ENCODE results near the gene LYRM2.

The LYRM2 gene, protein sequence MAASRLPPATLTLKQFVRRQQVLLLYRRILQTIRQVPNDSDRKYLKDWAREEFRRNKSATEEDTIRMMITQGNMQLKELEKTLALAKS

DNA sequence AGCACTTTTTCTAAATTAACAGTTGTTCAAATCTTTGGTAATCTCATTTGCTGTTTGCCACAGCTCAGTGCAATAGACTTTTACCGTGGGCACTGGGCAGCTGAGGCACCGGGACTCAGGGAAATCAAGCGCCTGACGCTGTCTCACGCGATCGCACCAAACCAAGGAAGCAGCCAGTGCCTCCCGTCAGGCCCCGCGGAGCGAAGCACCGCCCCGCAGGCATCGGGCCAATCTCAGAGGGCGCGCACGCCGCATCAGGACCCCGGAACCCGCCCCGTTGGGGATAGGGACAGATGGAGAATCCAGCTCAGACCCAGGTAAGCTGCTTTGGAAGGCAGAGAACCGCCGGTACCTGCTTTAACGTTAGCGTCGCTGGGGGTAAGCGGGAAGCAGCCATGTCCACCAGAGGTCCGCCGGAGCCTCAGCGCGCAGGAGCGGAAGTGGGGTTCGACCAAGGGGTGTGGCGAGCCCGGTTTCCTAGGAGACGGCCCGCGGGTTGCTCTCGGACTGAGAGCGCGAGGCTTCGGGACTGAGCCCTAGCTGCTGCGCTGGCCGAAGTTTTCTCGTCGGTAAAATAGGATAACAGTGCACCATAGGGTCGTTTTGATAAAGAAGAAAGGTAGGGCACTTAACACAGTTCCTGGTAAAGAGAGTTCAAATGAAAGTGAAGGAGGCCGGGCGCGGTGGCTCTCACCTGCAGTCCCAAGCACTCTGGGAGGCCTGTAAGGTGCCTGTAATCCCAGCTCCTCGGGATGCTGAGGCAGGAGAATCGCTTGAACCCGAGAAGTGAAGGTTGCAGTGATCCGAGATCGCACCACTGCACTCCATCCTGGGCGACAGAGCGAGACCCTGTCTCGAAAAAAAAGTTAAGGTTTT, at the start of gene LYRM2:
LYRM2 (minus strand) TSS at position 428 of the 876 bp plus-strand sequence; CDS start at position 397, 31 bp downstream.
- Histone ChIP-seq H3K27me3 (ENCODE audit: insufficient read depth, low read depth) (no peaks in the 10 kb centered on the region), H3K79me2 (ENCODE audit: insufficient read depth, low read depth) (no peaks in the 10 kb centered on the region), H4K20me1 (ENCODE audit: insufficient read depth) (no peaks in the 10 kb centered on the region), H3K36me3 (ENCODE audit: insufficient read depth) (no peaks in the 10 kb centered on the region), H3K4me3 (IDR thresholded peaks at IDR 0.05; ENCODE audit: insufficient read depth, low read depth, low read length) (no peak within 1 kb of the TSS), H3K4me2 (peak within 1 kb of the TSS; percentile 93), H3K4me1 (ENCODE audit: low read depth, poor library complexity, severe bottlenecking) (peaks cover 7% of the 10 kb centered on the region), H2AFZ (ENCODE audit: low read depth) (peak within 1 kb of the TSS; percentile 66), H3K27ac (peak within 1 kb of the TSS; percentile 72), H3K9ac (peak within 1 kb of the TSS; percentile 55)
- TF ChIP-seq, protein P1, sequence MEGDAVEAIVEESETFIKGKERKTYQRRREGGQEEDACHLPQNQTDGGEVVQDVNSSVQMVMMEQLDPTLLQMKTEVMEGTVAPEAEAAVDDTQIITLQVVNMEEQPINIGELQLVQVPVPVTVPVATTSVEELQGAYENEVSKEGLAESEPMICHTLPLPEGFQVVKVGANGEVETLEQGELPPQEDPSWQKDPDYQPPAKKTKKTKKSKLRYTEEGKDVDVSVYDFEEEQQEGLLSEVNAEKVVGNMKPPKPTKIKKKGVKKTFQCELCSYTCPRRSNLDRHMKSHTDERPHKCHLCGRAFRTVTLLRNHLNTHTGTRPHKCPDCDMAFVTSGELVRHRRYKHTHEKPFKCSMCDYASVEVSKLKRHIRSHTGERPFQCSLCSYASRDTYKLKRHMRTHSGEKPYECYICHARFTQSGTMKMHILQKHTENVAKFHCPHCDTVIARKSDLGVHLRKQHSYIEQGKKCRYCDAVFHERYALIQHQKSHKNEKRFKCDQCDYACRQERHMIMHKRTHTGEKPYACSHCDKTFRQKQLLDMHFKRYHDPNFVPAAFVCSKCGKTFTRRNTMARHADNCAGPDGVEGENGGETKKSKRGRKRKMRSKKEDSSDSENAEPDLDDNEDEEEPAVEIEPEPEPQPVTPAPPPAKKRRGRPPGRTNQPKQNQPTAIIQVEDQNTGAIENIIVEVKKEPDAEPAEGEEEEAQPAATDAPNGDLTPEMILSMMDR (conservative IDR thresholded peaks at IDR 0.05; ENCODE audit: low read depth, low read length): no peak

DNA sequence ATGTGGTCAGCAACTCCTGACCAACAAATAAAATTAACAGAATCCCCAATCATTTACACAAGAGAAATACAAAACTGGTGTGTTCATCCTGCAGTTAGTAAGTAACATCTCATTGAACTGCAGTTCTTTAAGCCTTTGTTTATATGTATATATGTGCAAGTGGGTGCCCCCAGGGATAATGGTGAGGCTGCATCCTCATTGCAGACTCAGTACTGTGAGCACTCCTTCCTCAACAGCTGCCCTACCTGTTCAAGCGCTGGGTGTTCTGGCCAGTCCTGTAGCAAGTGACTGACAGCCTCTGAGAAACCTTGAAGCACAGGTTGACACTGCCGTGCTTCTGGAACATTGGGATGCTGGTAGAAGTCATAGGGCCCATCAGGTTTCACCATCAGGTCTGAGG, 49.8 kb upstream of the LYRM2 start:
- Histone ChIP-seq H3K79me2 (ENCODE audit: insufficient read depth, low read depth) (no peaks in the 10 kb centered on the region), H3K9ac (no peak overlapping the region), H3K4me3 (IDR thresholded peaks at IDR 0.05; ENCODE audit: insufficient read depth, low read depth, low read length) (no peak overlapping the region), H3K36me3 (ENCODE audit: insufficient read depth) (0 out of 2 replicates have a peak, but pooled peaks cover 3% of the 10 kb centered on the region), H3K27ac (no peak overlapping the region), H3K4me2 (no peak overlapping the region), H3K4me1 (ENCODE audit: low read depth, poor library complexity, severe bottlenecking) (peaks cover 16% of the 10 kb centered on the region), H3K27me3 (ENCODE audit: insufficient read depth, low read depth) (no peaks in the 10 kb centered on the region), H2AFZ (ENCODE audit: low read depth) (no peak overlapping the region), H4K20me1 (ENCODE audit: insufficient read depth) (no peaks in the 10 kb centered on the region)
- TF ChIP-seq, protein P1 (conservative IDR thresholded peaks at IDR 0.05; ENCODE audit: low read depth, low read length): no peak

DNA sequence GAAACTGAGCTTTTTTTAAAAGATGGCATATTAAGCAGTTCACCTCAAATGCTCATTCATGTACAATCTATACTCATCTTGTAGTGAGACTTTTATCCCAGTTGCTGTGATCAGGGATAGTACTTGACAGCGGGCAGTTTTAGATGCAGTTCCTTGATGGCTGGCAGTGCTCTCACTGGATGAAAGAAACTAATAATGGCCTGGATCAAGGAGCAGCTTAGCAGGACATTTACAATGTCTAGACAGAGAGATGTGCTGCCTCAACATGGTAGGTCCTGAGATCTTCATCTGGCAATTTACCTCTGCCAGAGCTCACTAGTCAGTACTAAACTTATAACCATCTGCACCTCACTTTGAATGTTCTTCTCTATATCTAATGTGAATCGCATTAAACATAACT, 46.8 kb upstream of the LYRM2 start:
- no peaks in the 10 kb centered on the region for H4K20me1 ChIP-seq (ENCODE audit: insufficient read depth)
- H3K79me2 ChIP-seq (ENCODE audit: insufficient read depth, low read depth): no peaks in the 10 kb centered on the region
- H3K4me1 ChIP-seq (ENCODE audit: low read depth, poor library complexity, severe bottlenecking): no peaks in the 10 kb centered on the region
- H3K4me3 ChIP-seq (IDR thresholded peaks at IDR 0.05; ENCODE audit: insufficient read depth, low read depth, low read length): no peak overlapping the region
- TF ChIP-seq, protein P1 (conservative IDR thresholded peaks at IDR 0.05; ENCODE audit: low read depth, low read length): no peak
- no peaks in the 10 kb centered on the region for H3K27me3 ChIP-seq (ENCODE audit: insufficient read depth, low read depth)
- no peak overlapping the region for H3K27ac ChIP-seq
- no peak overlapping the region for H2AFZ ChIP-seq (ENCODE audit: low read depth)
- H3K9ac ChIP-seq: no peak overlapping the region
- 0 out of 2 replicates have a peak, but pooled peaks cover 3% of the 10 kb centered on the region for H3K36me3 ChIP-seq (ENCODE audit: insufficient read depth)
- no peak overlapping the region for H3K4me2 ChIP-seq

DNA sequence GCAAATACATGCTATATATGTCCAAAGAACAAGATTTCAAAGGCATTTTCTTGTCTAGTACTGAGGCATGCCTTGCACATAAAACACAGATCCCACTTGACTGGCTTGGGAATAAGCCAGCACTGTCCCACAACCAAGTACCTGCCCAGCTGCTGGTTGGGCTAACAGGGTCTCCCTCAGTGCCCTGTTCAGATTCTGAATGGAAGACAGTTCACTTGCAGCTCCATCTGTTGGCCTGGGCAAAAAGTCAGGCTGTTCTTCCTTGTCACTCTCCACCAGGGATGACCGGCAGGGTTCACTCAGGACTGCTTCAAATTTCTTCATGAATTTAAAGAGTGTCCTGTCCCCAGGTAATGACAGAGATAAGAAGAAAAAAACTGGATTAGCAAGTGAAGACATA, 44.4 kb upstream of the LYRM2 start:
- Histone ChIP-seq H3K79me2 (ENCODE audit: insufficient read depth, low read depth) (no peaks in the 10 kb centered on the region), H3K4me2 (no peak overlapping the region), H3K4me3 (IDR thresholded peaks at IDR 0.05; ENCODE audit: insufficient read depth, low read depth, low read length) (no peak overlapping the region), H3K36me3 (ENCODE audit: insufficient read depth) (0 out of 2 replicates have a peak, but pooled peaks cover 3% of the 10 kb centered on the region), H3K4me1 (ENCODE audit: low read depth, poor library complexity, severe bottlenecking) (no peaks in the 10 kb centered on the region), H2AFZ (ENCODE audit: low read depth) (no peak overlapping the region), H4K20me1 (ENCODE audit: insufficient read depth) (no peaks in the 10 kb centered on the region), H3K9ac (no peak overlapping the region), H3K27me3 (ENCODE audit: insufficient read depth, low read depth) (no peaks in the 10 kb centered on the region), H3K27ac (no peak overlapping the region)
- TF ChIP-seq, protein P1 (conservative IDR thresholded peaks at IDR 0.05; ENCODE audit: low read depth, low read length): no peak

Measured in KMS-11 (cell line).